Loucy (cell line): ENCODE measurements around the gene RGPD8.
"Not testable (repeated sequence)": the region's sequence is repeated elsewhere in the genome, so short reads cannot be mapped to it uniquely, and the experiment has no call there.

ENCODE experiments used
- CTCF ChIP-seq: fragments of 200-600 bp; sonication (generic); conservative IDR thresholded peaks from 2 replicates; pipeline ENCODE4 v1.5.1; 2014; ENCODE audit warnings: mild to moderate bottlenecking, antibody characterized with exemption, low read length
- EZH2phosphoT487 ChIP-seq: fragments of 200-600 bp; IDR thresholded peaks from 2 replicates; pipeline ENCODE4 v1.6.1; 2018; ENCODE audit warnings: antibody characterized with exemption, mild to moderate bottlenecking, moderate library complexity, borderline replicate concordance

GRCh38 chr2:112434890-112435715 is 1.7 kb upstream of the RGPD8 start:
- TF ChIP-seq CTCF, EZH2phosphoT487: not testable (repeated sequence)
